Measurements from ENCODE around the gene EPHA6.

DNA sequence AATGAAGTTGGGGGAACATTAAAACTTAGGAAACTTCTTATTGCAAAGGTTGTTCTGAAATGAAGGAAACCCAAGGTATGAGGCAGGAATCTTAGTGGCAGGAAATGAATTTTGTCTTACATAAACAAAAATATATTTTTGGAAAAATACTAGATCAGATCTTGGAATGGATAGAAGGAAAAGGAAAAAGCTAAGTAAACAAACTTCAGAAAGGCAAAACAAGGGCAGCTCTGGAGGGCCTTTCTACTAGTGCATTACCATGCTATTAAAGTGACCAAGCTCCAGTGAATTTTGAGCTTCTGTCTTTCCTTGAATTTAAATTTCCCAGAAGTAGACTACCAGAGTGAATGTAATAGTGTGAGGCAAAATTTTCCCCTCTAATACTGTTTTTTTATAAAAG lies 963.8 kb downstream of the EPHA6 start:
- TF ChIP-seq, protein P1, sequence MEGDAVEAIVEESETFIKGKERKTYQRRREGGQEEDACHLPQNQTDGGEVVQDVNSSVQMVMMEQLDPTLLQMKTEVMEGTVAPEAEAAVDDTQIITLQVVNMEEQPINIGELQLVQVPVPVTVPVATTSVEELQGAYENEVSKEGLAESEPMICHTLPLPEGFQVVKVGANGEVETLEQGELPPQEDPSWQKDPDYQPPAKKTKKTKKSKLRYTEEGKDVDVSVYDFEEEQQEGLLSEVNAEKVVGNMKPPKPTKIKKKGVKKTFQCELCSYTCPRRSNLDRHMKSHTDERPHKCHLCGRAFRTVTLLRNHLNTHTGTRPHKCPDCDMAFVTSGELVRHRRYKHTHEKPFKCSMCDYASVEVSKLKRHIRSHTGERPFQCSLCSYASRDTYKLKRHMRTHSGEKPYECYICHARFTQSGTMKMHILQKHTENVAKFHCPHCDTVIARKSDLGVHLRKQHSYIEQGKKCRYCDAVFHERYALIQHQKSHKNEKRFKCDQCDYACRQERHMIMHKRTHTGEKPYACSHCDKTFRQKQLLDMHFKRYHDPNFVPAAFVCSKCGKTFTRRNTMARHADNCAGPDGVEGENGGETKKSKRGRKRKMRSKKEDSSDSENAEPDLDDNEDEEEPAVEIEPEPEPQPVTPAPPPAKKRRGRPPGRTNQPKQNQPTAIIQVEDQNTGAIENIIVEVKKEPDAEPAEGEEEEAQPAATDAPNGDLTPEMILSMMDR (IDR thresholded peaks at IDR 0.05), result no peak
- no peak for TF ChIP-seq POLR2A (IDR thresholded peaks at IDR 0.05)
